Heart left ventricle (tissue), 13 donors: ENCODE data around the gene FJX1.

Experiments used
- POLR2A ChIP-seq, 2 donors: fragments of 450-650 bp; IDR thresholded peaks; one replicate each; pipeline ENCODE4 v1.6.1; 2017; ENCODE audit warnings: antibody characterized with exemption in 2 of 2, mild to moderate bottlenecking in 2 of 2, moderate library complexity in 2 of 2
- TF ChIP-seq, protein P1 (sequence below), 12 donors: fragments of 200-600 bp; sonication (generic) in 4 of 12; IDR thresholded peaks; one replicate each; pipeline versions ENCODE4 v1.5.0 to v1.8.0; 2018 to 2022; ENCODE audit warnings: antibody characterized with exemption in 12 of 12, mild to moderate bottlenecking in 5 of 12
- donor health status: ischemic (EF 13 %, LVEDD 7.1; RV severe dilation, severe dysfunction).
- donor health status: DM: no; HTN: yes; CAD: no.
- donor health status: DM: no; HTN: no; CAD: no.
- donor health status: ischemic (EF 25% LVEDD 6.9; RV normal size, moderate dysfunction).
- donor health status: ischemic (EF 25% LVEDD 5.7; RV mildly dilated, moderate dysfunction).
- donor health status: ischemic (EF 35%, LVEDD 5.7; RV mildly dilated, moderate dysfunction).
- donor health status: nonischemic (EF 11% LVEDD 7.7; RV severe dilation, severe dysfunction).
- donor health status: DM: yes; HTN: yes; CAD: no.
- donor health status: PGD.
- donor health status: ischemic (EF 29% LVEDD 5.4; RV normal size, mild dysfunction).
- donor health status: nonischemic (EF 23%, LVEDD 6.1; RV moderate dilation, normal function).

DNA sequence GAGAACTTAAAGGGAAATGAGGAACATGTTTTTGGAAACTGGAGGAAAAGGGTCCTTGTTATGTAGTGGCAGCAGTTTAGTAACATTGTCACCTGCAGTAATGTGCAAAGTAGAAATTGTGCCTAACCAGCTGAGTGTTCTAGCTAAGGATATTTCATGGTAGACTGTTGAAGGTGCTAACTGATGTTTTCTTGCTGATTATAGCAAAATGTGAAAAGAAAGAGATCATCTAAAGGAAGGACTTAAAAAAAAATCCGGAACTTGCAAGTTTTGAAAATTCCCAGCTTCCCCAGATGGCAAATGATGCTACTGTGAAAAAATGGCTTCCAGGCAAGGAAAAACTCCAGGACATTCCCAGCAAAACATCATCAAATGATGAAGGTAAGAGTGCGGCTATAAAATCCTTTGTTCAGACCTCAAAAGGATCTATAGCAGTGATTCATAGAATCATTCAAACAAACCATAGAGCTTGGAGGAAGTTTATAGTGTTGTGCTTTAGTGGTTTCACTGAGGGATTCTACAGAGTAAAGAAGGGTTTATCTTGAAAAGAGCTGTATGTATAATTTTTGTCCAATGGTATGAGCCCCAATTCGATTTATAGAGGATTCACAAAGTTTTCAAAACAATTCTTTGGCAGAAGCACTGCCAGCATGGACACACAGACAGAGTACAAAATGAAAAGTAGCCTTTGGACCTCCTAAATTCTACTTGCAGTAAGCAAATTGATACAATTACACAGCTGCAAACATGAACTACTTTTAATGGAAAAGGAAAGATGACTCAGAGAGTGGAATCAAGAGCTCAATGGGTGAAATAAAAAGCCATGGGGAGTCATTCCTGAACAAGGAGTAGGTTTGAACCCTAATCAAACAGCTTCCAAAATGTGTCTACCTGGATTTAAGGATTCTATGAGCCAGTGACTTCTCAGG, 40.0 kb downstream of the FJX1 start:
- TF ChIP-seq POLR2A (IDR thresholded peaks at IDR 0.05): no peak
- TF ChIP-seq, protein P1, sequence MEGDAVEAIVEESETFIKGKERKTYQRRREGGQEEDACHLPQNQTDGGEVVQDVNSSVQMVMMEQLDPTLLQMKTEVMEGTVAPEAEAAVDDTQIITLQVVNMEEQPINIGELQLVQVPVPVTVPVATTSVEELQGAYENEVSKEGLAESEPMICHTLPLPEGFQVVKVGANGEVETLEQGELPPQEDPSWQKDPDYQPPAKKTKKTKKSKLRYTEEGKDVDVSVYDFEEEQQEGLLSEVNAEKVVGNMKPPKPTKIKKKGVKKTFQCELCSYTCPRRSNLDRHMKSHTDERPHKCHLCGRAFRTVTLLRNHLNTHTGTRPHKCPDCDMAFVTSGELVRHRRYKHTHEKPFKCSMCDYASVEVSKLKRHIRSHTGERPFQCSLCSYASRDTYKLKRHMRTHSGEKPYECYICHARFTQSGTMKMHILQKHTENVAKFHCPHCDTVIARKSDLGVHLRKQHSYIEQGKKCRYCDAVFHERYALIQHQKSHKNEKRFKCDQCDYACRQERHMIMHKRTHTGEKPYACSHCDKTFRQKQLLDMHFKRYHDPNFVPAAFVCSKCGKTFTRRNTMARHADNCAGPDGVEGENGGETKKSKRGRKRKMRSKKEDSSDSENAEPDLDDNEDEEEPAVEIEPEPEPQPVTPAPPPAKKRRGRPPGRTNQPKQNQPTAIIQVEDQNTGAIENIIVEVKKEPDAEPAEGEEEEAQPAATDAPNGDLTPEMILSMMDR (IDR thresholded peaks at IDR 0.05): no peak
